Measurements from ENCODE around the gene MRAS. TPM values are rescaled to one million over a fixed set of nuclear protein-coding genes. Genes with fewer than 3 reads are reported as not detected.

Gene MRAS
- total and polyA plus RNA-seq, 8 donors: 18.1 to 48.0 (median 21.5) TPM

- H3K9me3 ChIP-seq: peaks cover 0 to 30% of the 10 kb centered on the region in 2 donors
- H3K4me3 ChIP-seq: no peak overlapping the region
- DNase-seq (no peak), ATAC-seq (no peak)
- intact Hi-C loops (cut with DNase I): no loop called here
- no peak for TF ChIP-seq CTCF (IDR thresholded peaks at IDR 0.05)
- H3K27me3 ChIP-seq: no peaks in the 10 kb centered on the region
- no peaks in the 10 kb centered on the region for H3K4me1 ChIP-seq
- H3K27ac ChIP-seq: no peak overlapping the region
- no peaks in the 10 kb centered on the region for H3K36me3 ChIP-seq
Observed at GRCh38 chr3:138308783-138309182, 39.6 kb upstream of the MRAS start.

GRCh38 chr3:138310494-138310893 lies 37.9 kb upstream of the MRAS start:
- ATAC-seq (no peak), DNase-seq (no peak)
- intact Hi-C loops (cut with DNase I): no loop called here
- H3K27ac ChIP-seq: no peak overlapping the region
- no peaks in the 10 kb centered on the region for H3K27me3 ChIP-seq
- no peaks in the 10 kb centered on the region for H3K4me1 ChIP-seq
- H3K9me3 ChIP-seq: peaks cover 0 to 30% of the 10 kb centered on the region in 2 donors
- H3K4me3 ChIP-seq: no peak overlapping the region
- TF ChIP-seq CTCF (IDR thresholded peaks at IDR 0.05): no peak
- no peaks in the 10 kb centered on the region for H3K36me3 ChIP-seq

GRCh38 chr3:138314751-138315150 lies 33.6 kb upstream of the MRAS start:
- no peak overlapping the region for H3K4me3 ChIP-seq
- no peak for TF ChIP-seq CTCF (IDR thresholded peaks at IDR 0.05)

GRCh38 chr3:138317687-138318086 lies 30.7 kb upstream of the MRAS start:
- intact Hi-C loops (cut with DNase I): no loop called here
- DNase-seq (no peak), ATAC-seq (no peak)

More at GRCh38 chr3:138314751-138315150, 33.6 kb upstream of the MRAS start:
- peaks cover 0 to 4% of the 10 kb centered on the region in 2 donors for H3K9me3 ChIP-seq
- no peaks in the 10 kb centered on the region for H3K36me3 ChIP-seq
- H3K27me3 ChIP-seq: no peaks in the 10 kb centered on the region
- no peak overlapping the region for H3K27ac ChIP-seq
- intact Hi-C loops (cut with DNase I): no loop called here
- DNase-seq (no peak), ATAC-seq (no peak)
- no peaks in the 10 kb centered on the region for H3K4me1 ChIP-seq

GRCh38 chr3:138323971-138324370 lies 24.4 kb upstream of the MRAS start:
- H3K9me3 ChIP-seq: no peaks in the 10 kb centered on the region

More at GRCh38 chr3:138317687-138318086, 30.7 kb upstream of the MRAS start:
- Histone ChIP-seq H3K36me3 (no peaks in the 10 kb centered on the region), H3K27ac (no peak overlapping the region), H3K27me3 (no peaks in the 10 kb centered on the region), H3K9me3 (no peaks in the 10 kb centered on the region), H3K4me3 (no peak overlapping the region), H3K4me1 (no peaks in the 10 kb centered on the region)
- TF ChIP-seq CTCF (IDR thresholded peaks at IDR 0.05): no peak

More at GRCh38 chr3:138323971-138324370, 24.4 kb upstream of the MRAS start:
- peaks cover 2 to 3% of the 10 kb centered on the region in 2 donors for H3K4me1 ChIP-seq
- no peak overlapping the region for H3K27ac ChIP-seq
- ATAC-seq (no peak), DNase-seq (no peak)
- intact Hi-C loops (cut with DNase I): no loop called here
- H3K27me3 ChIP-seq: no peaks in the 10 kb centered on the region
- no peak overlapping the region for H3K4me3 ChIP-seq
- no peaks in the 10 kb centered on the region for H3K36me3 ChIP-seq
- no peak for TF ChIP-seq CTCF (IDR thresholded peaks at IDR 0.05)
